Keratinocyte (primary cell): Measurements from ENCODE around the gene ZNF805. TPM values are rescaled to one million over a fixed set of nuclear protein-coding genes. Genes with fewer than 3 reads are reported as not detected.
A peak's percentile ranks its signal among the peaks of the same experiment; 100 is the strongest.

Source experiments
- DNase-seq: peaks from one replicate; pipeline ENCODE4 v3.0.0-alpha.2; 2011; ENCODE audit warnings: low read depth, missing footprints, low spot score
- FAIRE-seq: peaks from 2 replicates; lab custom pipeline; 2011; peaks lifted over from hg19 to GRCh38; lab: Jason Lieb, UNC
- H2AFZ ChIP-seq: 2 replicates; pipeline ENCODE4 v1.6.0; 2012; ENCODE audit warnings: low read length, control low read depth, inconsistent platforms; ENCODE audit not compliant: control insufficient read depth
- H3K27ac ChIP-seq: 2 replicates; pipeline ENCODE4 v1.5.1; 2011; ENCODE audit warnings: low read length; ENCODE audit not compliant: control insufficient read depth, insufficient read depth
- H3K27me3 ChIP-seq: 3 replicates; pipeline ENCODE4 v1.6.0; 2011; ENCODE audit warnings: low read length; ENCODE audit not compliant: control insufficient read depth, insufficient read depth; ENCODE audit errors: extremely low read depth
- H3K36me3 ChIP-seq, 2 experiments: 2 replicates in 1 of 2; 3 replicates in 1 of 2; pipeline ENCODE4 v1.5.1; 2011; ENCODE audit warnings: low read length in 2 of 2, mild to moderate bottlenecking in 1 of 2; ENCODE audit not compliant: control insufficient read depth in 2 of 2, insufficient read depth in 2 of 2; ENCODE audit errors: extremely low read depth in 1 of 2
- H3K4me1 ChIP-seq: 3 replicates; pipeline ENCODE4 v1.5.1; 2011; ENCODE audit warnings: low read length; ENCODE audit not compliant: control insufficient read depth, insufficient read depth; ENCODE audit errors: extremely low read depth
- H3K4me2 ChIP-seq: 3 replicates; pipeline ENCODE4 v1.6.0; 2011; ENCODE audit warnings: low read depth, low read length; ENCODE audit not compliant: control insufficient read depth, insufficient read depth; ENCODE audit errors: extremely low read depth
- H3K4me3 ChIP-seq, 3 experiments: fragments of 200-600 bp in 1 of 3; sonication (generic) in 1 of 3; 2 replicates in 2 of 3; 3 replicates in 1 of 3; pipeline ENCODE4 v1.5.1; 2011 to 2016; ENCODE audit warnings: low read length in 3 of 3, mild to moderate bottlenecking in 3 of 3, control low read depth in 2 of 3, inconsistent platforms in 1 of 3, low read depth in 1 of 3, mixed read lengths in 1 of 3, mixed run types in 1 of 3, moderate library complexity in 1 of 3; ENCODE audit not compliant: control insufficient read depth in 2 of 3, insufficient read depth in 2 of 3; ENCODE audit errors: extremely low read depth in 1 of 3
- H3K79me2 ChIP-seq: 2 replicates; pipeline ENCODE4 v1.6.0; 2012; ENCODE audit warnings: low read length; ENCODE audit not compliant: control insufficient read depth, insufficient read depth
- H3K9ac ChIP-seq: 3 replicates; pipeline ENCODE4 v1.6.0; 2011; ENCODE audit warnings: low read length; ENCODE audit not compliant: control insufficient read depth, insufficient read depth; ENCODE audit errors: extremely low read depth
- H3K9me1 ChIP-seq: 3 replicates; pipeline ENCODE4 v1.6.0; 2011; ENCODE audit warnings: low read length; ENCODE audit not compliant: control insufficient read depth, insufficient read depth; ENCODE audit errors: extremely low read depth
- H3K9me3 ChIP-seq: 2 replicates; pipeline ENCODE4 v1.5.1; 2012; ENCODE audit warnings: low read depth, low read length; ENCODE audit not compliant: control insufficient read depth
- H4K20me1 ChIP-seq: 3 replicates; pipeline ENCODE4 v1.6.0; 2011; ENCODE audit warnings: low read length; ENCODE audit not compliant: control insufficient read depth, insufficient read depth; ENCODE audit errors: extremely low read depth
- EZH2 ChIP-seq: IDR thresholded peaks from one replicate; pipeline ENCODE4 v1.6.1; 2012; ENCODE audit warnings: inconsistent platforms, mild to moderate bottlenecking, low read length, moderate library complexity
- dilution Hi-C: fragments of 300-500 bp; cut with MboI; formaldehyde crosslinking; loops from one replicate; pipeline ENCODE4 v1.7.0; 2020; ENCODE audit warnings: low sequenced_read_pairs; ENCODE audit not compliant: extremely low pct_ligation_motif_present
- polyA plus RNA-seq, 5 experiments: library from polyadenylated mRNA; depleted of rRNA in 3 of 5; stranded (reverse) in 3 of 5; stranded (forward) in 1 of 5; unstranded in 1 of 5; fragments of >200 nt; gene quantifications; 1 replicate in 1 of 5; 2 replicates in 3 of 5; 3 replicates in 1 of 5; pipeline versions ENCODE4 v1.2.1 to v1.2.3, GENCODE V29; 2011 to 2012; ENCODE audit warnings: missing spikeins in 2 of 5, low read depth in 1 of 5, low replicate concordance in 1 of 5
- TF ChIP-seq, protein P1 (sequence below), 3 experiments: IDR thresholded peaks in 1 of 3; conservative IDR thresholded peaks in 1 of 3; optimal IDR thresholded peaks in 1 of 3; 2 replicates in 2 of 3; 3 replicates in 1 of 3; pipeline versions ENCODE3 to v1.5.1; 2011; ENCODE audit warnings: low read length in 3 of 3, mild to moderate bottlenecking in 3 of 3, moderate library complexity in 2 of 3, control low read depth in 1 of 3, inconsistent platforms in 1 of 3; ENCODE audit not compliant: insufficient read depth in 2 of 3; ENCODE audit errors: extremely low read depth in 1 of 3

The ZNF805 gene
- polyA plus RNA-seq, 1 donor (not counting 4 experiments of a cell fraction or from before 2014, with no cell fraction given), result 3.2 TPM

DNA sequence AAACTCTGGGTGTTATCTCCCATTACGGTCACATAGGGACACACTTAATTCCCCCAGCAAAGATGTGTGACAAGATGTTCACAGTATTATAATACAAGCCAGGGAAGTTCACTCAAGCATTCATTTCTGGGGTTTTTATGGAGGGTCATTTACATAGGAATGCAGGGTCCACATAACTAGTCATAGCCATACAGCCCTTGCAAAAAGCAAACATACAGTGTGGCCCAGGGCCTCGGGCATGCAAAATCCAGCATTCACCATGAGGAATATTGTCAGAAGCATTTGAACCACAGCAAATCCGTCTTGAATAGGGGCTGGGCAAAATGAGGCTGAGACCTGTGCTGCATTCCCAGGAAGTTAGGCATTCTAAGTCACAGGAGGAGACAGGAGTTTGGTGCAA lies 26.9 kb downstream of the ZNF805 start:
- no peak overlapping the region for H3K27ac ChIP-seq
- H3K4me2 ChIP-seq, result no peak overlapping the region
- FAIRE-seq, result no peak
- no peaks in the 10 kb centered on the region for H3K27me3 ChIP-seq
- peaks cover 11% of the 10 kb centered on the region for H3K4me1 ChIP-seq
- no peaks in the 10 kb centered on the region for H3K9me1 ChIP-seq
- H3K79me2 ChIP-seq, result no peaks in the 10 kb centered on the region
- no peak overlapping the region for H3K4me3 ChIP-seq
- H3K9me3 ChIP-seq, result no peaks in the 10 kb centered on the region
- no peaks in the 10 kb centered on the region for H3K36me3 ChIP-seq
- DNase-seq, result no peak
- H3K9ac ChIP-seq, result no peak overlapping the region
- no peak overlapping the region for H2AFZ ChIP-seq
- dilution Hi-C loops, result no loop called here
- TF ChIP-seq, protein P1, sequence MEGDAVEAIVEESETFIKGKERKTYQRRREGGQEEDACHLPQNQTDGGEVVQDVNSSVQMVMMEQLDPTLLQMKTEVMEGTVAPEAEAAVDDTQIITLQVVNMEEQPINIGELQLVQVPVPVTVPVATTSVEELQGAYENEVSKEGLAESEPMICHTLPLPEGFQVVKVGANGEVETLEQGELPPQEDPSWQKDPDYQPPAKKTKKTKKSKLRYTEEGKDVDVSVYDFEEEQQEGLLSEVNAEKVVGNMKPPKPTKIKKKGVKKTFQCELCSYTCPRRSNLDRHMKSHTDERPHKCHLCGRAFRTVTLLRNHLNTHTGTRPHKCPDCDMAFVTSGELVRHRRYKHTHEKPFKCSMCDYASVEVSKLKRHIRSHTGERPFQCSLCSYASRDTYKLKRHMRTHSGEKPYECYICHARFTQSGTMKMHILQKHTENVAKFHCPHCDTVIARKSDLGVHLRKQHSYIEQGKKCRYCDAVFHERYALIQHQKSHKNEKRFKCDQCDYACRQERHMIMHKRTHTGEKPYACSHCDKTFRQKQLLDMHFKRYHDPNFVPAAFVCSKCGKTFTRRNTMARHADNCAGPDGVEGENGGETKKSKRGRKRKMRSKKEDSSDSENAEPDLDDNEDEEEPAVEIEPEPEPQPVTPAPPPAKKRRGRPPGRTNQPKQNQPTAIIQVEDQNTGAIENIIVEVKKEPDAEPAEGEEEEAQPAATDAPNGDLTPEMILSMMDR (optimal IDR thresholded peaks at IDR 0.05 in 1 of 3, IDR thresholded peaks at IDR 0.05 in 1 of 3, conservative IDR thresholded peaks at IDR 0.05 in 1 of 3; ENCODE audit: extremely low read depth in 1 of 3, insufficient read depth in 2 of 3, low read length in 3 of 3), result no peak
- TF ChIP-seq EZH2, result no peak
- H4K20me1 ChIP-seq, result no peaks in the 10 kb centered on the region

DNA sequence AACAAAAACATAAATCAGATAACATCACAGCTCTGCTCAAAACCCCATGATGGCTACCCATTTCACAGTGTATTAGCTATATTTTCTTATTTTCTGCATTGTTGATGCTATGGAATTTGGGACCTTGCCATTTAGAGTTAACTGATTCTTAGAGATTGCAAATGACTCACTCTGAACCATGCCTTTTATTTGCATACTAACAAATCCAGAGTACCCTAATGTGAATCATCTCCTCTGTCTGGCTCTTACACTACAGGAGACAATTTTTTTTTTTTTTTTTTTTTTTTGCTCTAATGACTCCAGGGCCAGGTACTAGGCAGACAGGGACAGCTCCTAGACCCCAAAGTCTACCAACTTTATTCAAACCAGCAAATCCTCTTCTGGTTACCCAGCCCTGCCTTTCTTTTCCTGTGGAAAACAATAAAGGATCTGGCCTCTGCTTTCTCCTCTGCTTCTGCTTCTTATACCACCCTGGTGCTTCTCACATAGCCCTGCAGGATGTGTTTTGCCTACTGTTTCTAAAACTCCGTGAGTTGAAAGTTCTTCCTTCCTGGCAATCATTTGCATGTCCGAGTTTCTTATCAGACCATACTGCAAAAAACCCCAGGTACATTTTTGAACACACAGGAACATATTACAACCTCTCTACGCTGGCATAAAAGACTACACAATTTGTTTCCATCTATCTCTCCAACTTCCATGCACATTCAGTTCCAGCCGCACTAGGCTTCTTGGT lies 29.3 kb downstream of the ZNF805 start:
- dilution Hi-C loops, result no loop called here
- no peaks in the 10 kb centered on the region for H4K20me1 ChIP-seq
- no peaks in the 10 kb centered on the region for H3K9me1 ChIP-seq
- no peaks in the 10 kb centered on the region for H3K27me3 ChIP-seq
- DNase-seq (no peak), FAIRE-seq (peak; percentile 80)
- peaks cover 11% of the 10 kb centered on the region for H3K4me1 ChIP-seq
- TF ChIP-seq EZH2, result no peak
- TF ChIP-seq, protein P1 (optimal IDR thresholded peaks at IDR 0.05 in 1 of 3, IDR thresholded peaks at IDR 0.05 in 1 of 3, conservative IDR thresholded peaks at IDR 0.05 in 1 of 3; ENCODE audit: extremely low read depth in 1 of 3, insufficient read depth in 2 of 3, low read length in 3 of 3), result no peak
- H3K4me3 ChIP-seq, result no peak overlapping the region
- H3K9me3 ChIP-seq, result no peaks in the 10 kb centered on the region
- peaks cover 0 to under 1% of the 10 kb centered on the region in 2 experiments for H3K36me3 ChIP-seq
- no peak overlapping the region for H3K27ac ChIP-seq
- no peak overlapping the region for H3K4me2 ChIP-seq
- no peaks in the 10 kb centered on the region for H3K79me2 ChIP-seq
- no peak overlapping the region for H2AFZ ChIP-seq
- no peak overlapping the region for H3K9ac ChIP-seq
